ENCODE measurements around the gene LARP7. TPM values are rescaled to one million over a fixed set of nuclear protein-coding genes. Genes with fewer than 3 reads are reported as not detected.

The LARP7 gene
- total and polyA plus RNA-seq, 2 of the 8 experiments (the other 6 are each of a cell fraction or from before 2014, with no cell fraction given): 9.3 to 38.3 TPM

DNA sequence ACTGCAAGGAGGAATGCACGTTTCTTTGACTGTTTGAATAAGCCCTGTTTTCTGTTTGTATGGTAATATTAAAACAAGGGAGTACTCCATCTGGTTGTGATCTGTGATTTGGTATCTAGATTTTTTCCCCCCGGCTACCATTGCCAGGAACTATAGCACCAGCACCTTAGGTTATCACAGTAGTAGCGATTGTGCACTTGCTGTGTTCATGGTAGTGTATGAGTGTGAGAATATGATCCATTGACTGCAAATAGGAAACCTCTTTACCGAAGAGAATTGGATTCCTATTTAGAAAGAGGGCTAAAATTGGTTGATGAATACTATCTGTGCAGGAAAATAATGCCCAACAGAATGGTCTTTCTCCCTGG lies 69.9 kb downstream of the LARP7 start:
- Histone ChIP-seq H3K27me3 (replicated peaks in 1 of 4; ENCODE audit: control insufficient read depth in 3 of 4, extremely low read depth in 1 of 4, insufficient read depth in 3 of 4, low read length in 3 of 4) (no peaks in the 10 kb centered on the region), H3K4ac (replicated peaks; ENCODE audit: insufficient read length, low read depth, low read length) (peak overlapping the region; percentile 99), H4K5ac (ENCODE audit: insufficient read length, low read depth, low read length) (peak overlapping the region; percentile 98), H2BK20ac (ENCODE audit: low read length) (peak overlapping the region; percentile 6; the same call in 1 of the 2 replicates), H3K27ac (ENCODE audit: low read depth, low read length) (peak overlapping the region; percentile 58; the same call in 1 of the 2 replicates), H3K14ac (ENCODE audit: insufficient read length) (peak overlapping the region; percentile 2), H3K18ac (ENCODE audit: extremely low read depth, low read length) (peak overlapping the region; percentile 88), H4K8ac (ENCODE audit: extremely low read depth, insufficient read depth, low read length) (no peak overlapping the region), H2BK12ac (ENCODE audit: low read depth, low read length) (peak overlapping the region; percentile 45; the same call in 1 of the 2 replicates), H3K4me2 (ENCODE audit: insufficient read depth in 1 of 2, low read depth in 2 of 2, low read length in 2 of 2) (peak overlapping the region; percentile 74 to 92), H3K23ac (ENCODE audit: insufficient read length) (no peak overlapping the region), H3K9ac (replicated peaks in 1 of 4; ENCODE audit: extremely low read depth in 1 of 4, low read depth in 3 of 4, low read length in 3 of 4) (peak overlapping the region; percentile 20 to 87 (median 45); a peak in 6 of 7 replicates), H2BK120ac (replicated peaks; ENCODE audit: low read depth, low read length) (peak overlapping the region; percentile 90), H3K79me2 (ENCODE audit: control insufficient read depth in 1 of 2, insufficient read depth in 2 of 2, low read length in 2 of 2) (peaks cover 0 to 71% of the 10 kb centered on the region in 2 experiments; a peak in 3 of 4 replicates), H3K4me1 (replicated peaks in 1 of 4; ENCODE audit: control insufficient read depth in 3 of 4, insufficient read depth in 4 of 4, low read length in 3 of 4) (peaks cover 0 to 21% (median 3%) of the 10 kb centered on the region in 4 experiments; a peak in 6 of 7 replicates), H4K91ac (replicated peaks; ENCODE audit: insufficient read length, low read length) (peak overlapping the region; percentile 85), H3K4me3 (ENCODE audit: extremely low read depth in 1 of 4, insufficient read depth in 2 of 4, low read depth in 3 of 4, low read length in 4 of 4) (peak overlapping the region; percentile 42 to 67 (median 58)), H2AFZ (ENCODE audit: low read length) (no peak overlapping the region), H2BK15ac (ENCODE audit: low read length) (0 out of 2 replicates have a peak overlapping the region, but pooled peaks have one; percentile 33), H3K36me3 (ENCODE audit: control insufficient read depth in 2 of 4, insufficient read depth in 4 of 4, low read length in 3 of 4) (peaks cover 0 to 10% (median 0%) of the 10 kb centered on the region in 4 experiments; a peak in 1 of 8 replicates), H3K56ac (replicated peaks; ENCODE audit: insufficient read length, low read depth, low read length) (peak overlapping the region; percentile 38), H4K20me1 (replicated peaks in 1 of 2; ENCODE audit: control insufficient read depth in 1 of 2, insufficient read depth in 2 of 2, low read length in 2 of 2) (no peaks in the 10 kb centered on the region), H3K79me1 (ENCODE audit: low read depth, low read length) (no peaks in the 10 kb centered on the region), H3K9me3 (ENCODE audit: insufficient read depth in 2 of 2, low read depth in 1 of 2, low read length in 1 of 2) (no peaks in the 10 kb centered on the region), H3K23me2 (ENCODE audit: low read depth, low read length) (peaks cover 9% of the 10 kb centered on the region), H2AK5ac (ENCODE audit: low read depth, low read length) (peak overlapping the region; percentile 4), H2BK5ac (ENCODE audit: low read depth, low read length) (peak overlapping the region; percentile 87)
- ChIA-PET CTCF (ENCODE audit: partially characterized antibody) (interaction anchor here (0.9 to 3.2 kb wide), 5 partner anchors 44 to 231 kb away, joined by 3 to 12 read pairs (median 4); no protein-coding TSS in a partner anchor), POLR2A (ENCODE audit: partially characterized antibody) (interaction anchor here (0.6 to 11.8 kb wide), 10 partner anchors 8 to 68 kb away, joined by 3 to 222 read pairs (median 10); no protein-coding TSS in a partner anchor)
- DNase-seq (ENCODE audit: low read depth in 1 of 2, low spot score in 2 of 2) (no peak), FAIRE-seq (peak; percentile 52)
- 17% methylated on average over 4 of the region's 4 CpGs; no CpG with 5 or more reads in 1 of the 2 experiments for WGBS, 2 experiments (ENCODE audit: extremely low coverage in 1 of 2, insufficient coverage in 1 of 2, insufficient read length in 1 of 2, insufficient replicate concordance in 2 of 2, low coverage in 1 of 2, low lambda C conversion rate in 2 of 2, missing lambda C conversion rate in 1 of 2)
- TF ChIP-seq SRF (IDR thresholded peaks at IDR 0.05; ENCODE audit: low read depth, low read length) (no peak), RAD21 (IDR thresholded peaks at IDR 0.05 in 1 of 2, conservative IDR thresholded peaks at IDR 0.05 in 1 of 2; ENCODE audit: low read depth in 2 of 2, low read length in 2 of 2) (no peak), CBX5 (IDR thresholded peaks at IDR 0.05; ENCODE audit: low read depth, low read length) (no peak), SUZ12 (IDR thresholded peaks at IDR 0.05; ENCODE audit: low read length) (no peak), GTF2F1 (IDR thresholded peaks at IDR 0.05; ENCODE audit: borderline replicate concordance, low read depth, low read length) (no peak), CHD2 (IDR thresholded peaks at IDR 0.05; ENCODE audit: low read length) (no peak), HDAC2 (IDR thresholded peaks at IDR 0.05; ENCODE audit: borderline replicate concordance in 1 of 2, low read depth in 2 of 2, low read length in 2 of 2) (no peak), KDM1A (IDR thresholded peaks at IDR 0.05; ENCODE audit: borderline replicate concordance, low read length) (no peak), CHD1 (IDR thresholded peaks at IDR 0.05; ENCODE audit: low read depth, low read length) (no peak), POLR2A (IDR thresholded peaks at IDR 0.05; ENCODE audit: control extremely low read depth in 1 of 2, low read depth in 2 of 2, low read length in 2 of 2) (no peak), SP4 (IDR thresholded peaks at IDR 0.05; ENCODE audit: low read length) (no peak), EZH2 (IDR thresholded peaks at IDR 0.05; ENCODE audit: low read depth, low read length, severe bottlenecking) (no peak), SP1 (IDR thresholded peaks at IDR 0.05; ENCODE audit: low read depth, low read length) (no peak), ASH2L (IDR thresholded peaks at IDR 0.05; ENCODE audit: low read length) (no peak)

Data from H1 (cell line).